ENCODE measurements around the gene LYZL6.
A peak's percentile ranks its signal among the peaks of the same experiment; 100 is the strongest.

LYZL6 gene

DNA sequence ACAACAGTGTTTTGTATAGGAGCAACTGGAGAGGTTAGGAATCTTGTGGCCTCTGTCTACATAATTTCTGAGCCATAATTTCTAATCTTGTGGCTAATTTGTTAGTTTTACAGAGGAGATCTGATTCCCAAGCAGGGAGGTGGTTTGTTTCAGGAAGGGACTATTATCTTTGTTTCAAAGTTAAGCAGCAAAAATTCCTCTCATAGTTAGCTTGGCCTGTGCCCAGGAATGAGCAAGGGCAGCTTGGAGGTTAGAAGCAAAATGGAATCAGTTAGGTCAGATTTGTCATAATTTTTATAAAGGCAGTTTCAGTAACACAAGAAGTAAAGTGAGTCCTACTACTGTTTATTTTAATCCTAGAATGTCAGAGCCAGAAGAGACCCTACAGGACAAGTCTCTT, 10.9 kb downstream of the LYZL6 start:
- TF ChIP-seq REST (IDR thresholded peaks at IDR 0.05; ENCODE audit: insufficient replicate concordance, low read depth): no peak
- TF ChIP-seq SPI1 (IDR thresholded peaks at IDR 0.05; ENCODE audit: borderline replicate concordance, low read depth): no peak
- no peak for TF ChIP-seq GABPA (IDR thresholded peaks at IDR 0.05; ENCODE audit: low read depth)
- TF ChIP-seq, protein P1, sequence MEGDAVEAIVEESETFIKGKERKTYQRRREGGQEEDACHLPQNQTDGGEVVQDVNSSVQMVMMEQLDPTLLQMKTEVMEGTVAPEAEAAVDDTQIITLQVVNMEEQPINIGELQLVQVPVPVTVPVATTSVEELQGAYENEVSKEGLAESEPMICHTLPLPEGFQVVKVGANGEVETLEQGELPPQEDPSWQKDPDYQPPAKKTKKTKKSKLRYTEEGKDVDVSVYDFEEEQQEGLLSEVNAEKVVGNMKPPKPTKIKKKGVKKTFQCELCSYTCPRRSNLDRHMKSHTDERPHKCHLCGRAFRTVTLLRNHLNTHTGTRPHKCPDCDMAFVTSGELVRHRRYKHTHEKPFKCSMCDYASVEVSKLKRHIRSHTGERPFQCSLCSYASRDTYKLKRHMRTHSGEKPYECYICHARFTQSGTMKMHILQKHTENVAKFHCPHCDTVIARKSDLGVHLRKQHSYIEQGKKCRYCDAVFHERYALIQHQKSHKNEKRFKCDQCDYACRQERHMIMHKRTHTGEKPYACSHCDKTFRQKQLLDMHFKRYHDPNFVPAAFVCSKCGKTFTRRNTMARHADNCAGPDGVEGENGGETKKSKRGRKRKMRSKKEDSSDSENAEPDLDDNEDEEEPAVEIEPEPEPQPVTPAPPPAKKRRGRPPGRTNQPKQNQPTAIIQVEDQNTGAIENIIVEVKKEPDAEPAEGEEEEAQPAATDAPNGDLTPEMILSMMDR (IDR thresholded peaks at IDR 0.05; ENCODE audit: insufficient read depth, low read length): no peak
- TF ChIP-seq POLR2AphosphoS5 (IDR thresholded peaks at IDR 0.05; ENCODE audit: low read depth): no peak
- H3K4me3 ChIP-seq (replicated peaks; ENCODE audit: insufficient read depth, low read length): no peak overlapping the region
- H3K27me3 ChIP-seq (ENCODE audit: insufficient read depth, poor library complexity, severe bottlenecking): no peaks in the 10 kb centered on the region
- no peak for DNase-seq (ENCODE audit: low read depth in 1 of 2, low spot score in 1 of 2)
- no peak overlapping the region for H3K27ac ChIP-seq (replicated peaks)

GRCh38 chr17:35931794-35932425, 11.6 kb downstream of the LYZL6 start:
- DNase-seq (ENCODE audit: low read depth in 1 of 2, low spot score in 1 of 2): no peak
- Histone ChIP-seq H3K4me3 (replicated peaks; ENCODE audit: insufficient read depth, low read length) (no peak overlapping the region), H3K27ac (replicated peaks) (no peak overlapping the region), H3K27me3 (ENCODE audit: insufficient read depth, poor library complexity, severe bottlenecking) (no peaks in the 10 kb centered on the region)
- TF ChIP-seq, protein P1 (IDR thresholded peaks at IDR 0.05; ENCODE audit: insufficient read depth, low read length): no peak
- TF ChIP-seq POLR2AphosphoS5 (IDR thresholded peaks at IDR 0.05; ENCODE audit: low read depth) (no peak), SPI1 (IDR thresholded peaks at IDR 0.05; ENCODE audit: borderline replicate concordance, low read depth) (no peak), GABPA (IDR thresholded peaks at IDR 0.05; ENCODE audit: low read depth) (no peak), REST (IDR thresholded peaks at IDR 0.05; ENCODE audit: insufficient replicate concordance, low read depth) (no peak)

GRCh38 chr17:35930211-35931065, 13.1 kb downstream of the LYZL6 start, which contains the start of gene RDM1:
TSS of gene RDM1 (minus strand) at chr17:35930773. CDS start at chr17:35930727, 46 bp downstream.
- H3K27me3 ChIP-seq (ENCODE audit: insufficient read depth, poor library complexity, severe bottlenecking): no peaks in the 10 kb centered on the region
- H3K4me3 ChIP-seq (replicated peaks; ENCODE audit: insufficient read depth, low read length): peak within 1 kb of the TSS; percentile 73
- H3K27ac ChIP-seq (replicated peaks): no peak within 1 kb of the TSS
- TF ChIP-seq SPI1 (IDR thresholded peaks at IDR 0.05; ENCODE audit: borderline replicate concordance, low read depth): no peak
- TF ChIP-seq, protein P1 (IDR thresholded peaks at IDR 0.05; ENCODE audit: insufficient read depth, low read length): no peak
- no peak for TF ChIP-seq REST (IDR thresholded peaks at IDR 0.05; ENCODE audit: insufficient replicate concordance, low read depth)
- DNase-seq (ENCODE audit: low read depth in 1 of 2, low spot score in 1 of 2): peak; percentile 50 to 71
